HEK293T (cell line): ENCODE measurements around the gene PDE4DIP.
"Not testable (repeated sequence)": the region's sequence is repeated elsewhere in the genome, so short reads cannot be mapped to it uniquely, and the experiment has no call there.

ENCODE experiments used
- CTCF ChIA-PET: fragments of 350-600 bp; formaldehyde crosslinking; extraction: SDS; loops from one replicate; lab custom pipeline; 2021; ENCODE audit warnings: antibody characterized with exemption, inconsistent platforms; lab: Yijun Ruan, JAX
- POLR2A ChIA-PET: fragments of 350-600 bp; formaldehyde crosslinking; extraction: SDS; loops from one replicate; lab custom pipeline; 2020; ENCODE audit warnings: antibody characterized with exemption, inconsistent platforms; lab: Yijun Ruan, JAX
- DNase-seq: peaks from one replicate; pipeline ENCODE4 v3.0.0; 2012; ENCODE audit warnings: mixed read lengths; ENCODE audit errors: extremely low spot score

Gene PDE4DIP

DNA sequence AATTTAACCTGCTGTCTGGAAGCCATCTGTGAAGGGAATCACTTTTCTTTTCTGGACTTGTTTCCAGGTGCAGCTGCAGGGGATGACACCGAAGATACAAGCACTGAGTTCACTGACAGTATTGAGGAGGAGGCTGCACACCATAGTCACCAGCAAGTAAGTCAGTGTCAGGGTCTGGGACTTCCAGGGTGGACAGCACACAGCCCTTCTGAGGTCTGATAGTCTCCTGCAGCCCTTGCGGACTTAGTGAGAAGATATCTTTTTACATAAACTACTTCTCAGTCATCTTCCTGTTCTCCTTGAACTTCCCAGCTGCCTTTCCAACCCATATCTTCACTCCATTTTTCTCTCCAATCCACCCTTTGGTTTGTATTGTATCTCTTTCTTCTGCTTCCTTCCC is 147.6 kb downstream of the PDE4DIP start:
- CTCF ChIA-PET, DNase-seq, POLR2A ChIA-PET: not testable (repeated sequence)

- CTCF ChIA-PET, DNase-seq, POLR2A ChIA-PET: not testable (repeated sequence)
Measured at GRCh38 chr1:148992364-148992763, 148.1 kb downstream of the PDE4DIP start.

DNA sequence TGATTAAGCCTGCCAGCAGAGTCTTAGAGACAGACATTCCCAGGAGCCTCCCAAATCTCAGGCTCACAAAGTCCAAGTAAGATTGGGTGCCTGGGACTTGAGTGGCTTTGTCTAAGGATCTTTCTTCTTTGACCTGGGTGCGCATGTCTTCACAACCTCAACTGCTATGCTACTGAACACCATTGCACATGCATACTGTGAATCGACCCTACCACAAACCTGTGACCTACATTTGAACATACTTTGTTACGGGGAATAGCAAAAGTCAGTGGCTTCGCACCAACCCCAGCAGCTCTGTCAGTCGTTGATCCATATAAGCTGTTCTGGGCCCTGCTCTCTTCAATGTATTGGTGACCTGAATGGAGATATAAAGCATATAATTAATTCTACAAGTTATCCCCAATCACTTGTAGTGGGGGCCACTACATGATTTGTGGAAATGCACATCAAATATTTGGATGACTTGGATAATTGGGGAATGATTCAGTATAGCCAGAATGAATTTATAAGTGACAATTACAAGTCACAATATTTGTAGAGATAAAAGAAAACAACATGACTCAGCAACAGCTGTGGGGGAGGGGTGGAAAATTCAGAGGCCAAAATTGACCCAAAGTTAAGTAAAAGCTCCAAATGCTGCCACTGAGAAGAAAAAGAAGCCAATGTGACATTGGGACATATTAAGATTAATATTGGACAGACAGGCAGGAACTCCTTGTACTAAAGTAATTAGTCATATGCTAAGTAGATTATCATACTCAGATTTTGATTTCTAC is 152.4 kb downstream of the PDE4DIP start:
- POLR2A ChIA-PET, CTCF ChIA-PET, DNase-seq: not testable (repeated sequence)

DNA sequence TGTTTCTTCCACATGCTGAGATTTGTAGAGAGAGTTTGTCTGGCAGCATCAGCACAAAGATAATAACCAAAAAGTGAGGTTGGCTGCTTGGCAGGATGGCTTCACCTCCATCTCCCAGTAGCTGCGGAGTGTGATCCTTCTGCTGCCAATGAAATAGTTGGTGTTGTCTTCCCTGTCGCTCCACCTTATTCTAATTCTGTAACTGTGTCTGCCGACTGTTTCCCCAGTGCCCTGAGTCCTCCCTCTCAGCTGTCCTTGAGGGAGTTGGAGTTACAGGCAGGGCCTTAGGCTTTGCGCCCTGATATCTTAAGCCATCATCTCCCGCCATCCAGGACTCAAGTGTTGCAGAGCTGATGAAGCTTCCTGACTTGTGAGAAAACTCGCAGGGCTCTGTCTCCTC is 153.2 kb downstream of the PDE4DIP start:
- POLR2A ChIA-PET, CTCF ChIA-PET, DNase-seq: not testable (repeated sequence)

DNA sequence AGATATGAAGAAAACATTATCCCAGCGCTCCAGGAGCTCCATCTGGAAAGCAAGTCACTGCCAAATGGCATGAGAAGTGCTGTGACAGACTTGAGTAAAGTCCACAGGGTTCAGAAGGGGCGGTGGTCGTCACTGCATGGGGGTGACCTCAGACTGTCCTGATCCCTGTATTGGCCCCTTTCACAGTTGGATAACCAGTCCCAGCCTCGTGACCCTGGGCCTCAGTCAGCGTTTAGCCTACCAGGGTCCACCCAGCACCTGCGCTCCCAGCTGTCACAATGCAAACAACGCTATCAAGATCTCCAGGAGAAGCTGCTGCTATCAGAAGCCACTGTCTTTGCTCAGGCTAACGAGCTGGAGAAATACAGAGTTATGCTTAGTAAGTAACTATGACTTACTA is 158.4 kb downstream of the PDE4DIP start:
- POLR2A ChIA-PET, CTCF ChIA-PET, DNase-seq: not testable (repeated sequence)

- CTCF ChIA-PET, POLR2A ChIA-PET, DNase-seq: not testable (repeated sequence)
Measured at GRCh38 chr1:149008326-149008725, 164.1 kb downstream of the PDE4DIP start.

- DNase-seq, CTCF ChIA-PET: not testable (repeated sequence)
Measured at GRCh38 chr1:149008769-149009168, 164.5 kb downstream of the PDE4DIP start.

GRCh38 chr1:149009761-149010160 is 165.5 kb downstream of the PDE4DIP start:
- DNase-seq, POLR2A ChIA-PET, CTCF ChIA-PET: not testable (repeated sequence)

More at GRCh38 chr1:149008769-149009168, 164.5 kb downstream of the PDE4DIP start:
- POLR2A ChIA-PET: not testable (repeated sequence)

GRCh38 chr1:149012599-149012998 is 168.4 kb downstream of the PDE4DIP start:
- CTCF ChIA-PET, DNase-seq, POLR2A ChIA-PET: not testable (repeated sequence)

DNA sequence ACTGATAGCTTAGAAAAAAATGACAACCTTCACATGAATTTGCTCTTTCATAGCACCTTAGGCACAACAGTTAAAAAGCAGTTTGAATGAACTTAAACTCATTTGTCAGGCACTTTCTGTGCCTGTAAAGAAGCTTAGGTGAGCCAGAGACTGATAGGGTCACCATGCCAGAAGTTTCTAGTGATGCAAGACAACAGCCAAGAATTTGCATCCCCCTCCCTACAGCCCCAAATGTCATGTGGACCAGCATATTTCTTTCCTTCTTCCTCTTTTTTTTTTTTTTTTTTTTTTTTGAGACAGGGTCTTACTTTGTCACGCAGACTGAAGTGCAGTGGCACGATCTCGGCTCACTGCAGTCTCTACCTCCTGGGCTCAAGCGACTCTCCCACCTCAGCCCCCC is 169.3 kb downstream of the PDE4DIP start:
- CTCF ChIA-PET, DNase-seq, POLR2A ChIA-PET: not testable (repeated sequence)

GRCh38 chr1:149015522-149015921 is 171.3 kb downstream of the PDE4DIP start:
- DNase-seq, CTCF ChIA-PET, POLR2A ChIA-PET: not testable (repeated sequence)

GRCh38 chr1:149016626-149017025 is 172.4 kb downstream of the PDE4DIP start:
- CTCF ChIA-PET, DNase-seq, POLR2A ChIA-PET: not testable (repeated sequence)

DNA sequence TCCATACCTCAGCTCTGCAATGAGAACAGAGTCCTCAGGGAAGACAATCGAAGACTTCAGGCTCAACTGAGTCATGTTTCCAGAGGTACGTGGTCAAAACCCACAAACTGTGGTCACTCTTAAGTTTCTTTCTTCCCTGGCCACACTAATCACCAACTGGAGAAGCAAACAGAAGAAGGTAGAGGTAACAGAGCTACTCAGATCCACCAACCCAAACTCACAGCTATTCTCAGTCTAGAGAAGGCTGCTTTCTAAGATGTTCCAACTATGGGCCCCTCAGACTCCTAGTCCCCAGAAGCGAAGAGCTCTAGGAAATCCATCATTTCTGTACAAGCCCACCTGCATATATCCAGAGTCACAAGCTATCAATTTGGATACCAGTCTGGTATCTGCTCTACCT is 174.3 kb downstream of the PDE4DIP start:
- CTCF ChIA-PET, DNase-seq, POLR2A ChIA-PET: not testable (repeated sequence)

GRCh38 chr1:149024327-149024726 is 180.1 kb downstream of the PDE4DIP start:
- DNase-seq, POLR2A ChIA-PET, CTCF ChIA-PET: not testable (repeated sequence)

DNA sequence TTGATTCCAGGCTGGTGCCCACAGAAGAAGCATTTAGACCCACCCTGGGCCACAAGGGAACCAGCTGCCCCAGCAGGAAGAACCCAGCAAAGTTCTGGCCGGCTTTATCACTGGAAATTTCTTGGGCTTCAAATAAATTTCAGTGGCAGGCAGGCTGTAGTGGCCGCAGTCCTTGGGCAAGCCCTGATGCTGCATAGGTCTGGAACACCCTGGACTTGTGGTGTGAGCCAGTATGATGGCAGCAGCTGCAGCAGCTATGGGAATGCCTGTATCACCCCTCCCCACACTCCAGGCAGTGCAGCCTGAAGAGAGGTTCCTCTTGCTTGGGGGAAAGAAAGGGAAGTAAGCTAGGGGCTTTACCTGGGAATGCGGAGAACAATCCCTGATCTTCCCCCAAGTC is 189.7 kb downstream of the PDE4DIP start:
- POLR2A ChIA-PET, CTCF ChIA-PET: not testable (repeated sequence)

GRCh38 chr1:149043056-149043455 is 198.8 kb downstream of the PDE4DIP start:
- POLR2A ChIA-PET, DNase-seq, CTCF ChIA-PET: not testable (repeated sequence)

More for the DNA sequence above, 189.7 kb downstream of the PDE4DIP start:
- DNase-seq: not testable (repeated sequence)

DNA sequence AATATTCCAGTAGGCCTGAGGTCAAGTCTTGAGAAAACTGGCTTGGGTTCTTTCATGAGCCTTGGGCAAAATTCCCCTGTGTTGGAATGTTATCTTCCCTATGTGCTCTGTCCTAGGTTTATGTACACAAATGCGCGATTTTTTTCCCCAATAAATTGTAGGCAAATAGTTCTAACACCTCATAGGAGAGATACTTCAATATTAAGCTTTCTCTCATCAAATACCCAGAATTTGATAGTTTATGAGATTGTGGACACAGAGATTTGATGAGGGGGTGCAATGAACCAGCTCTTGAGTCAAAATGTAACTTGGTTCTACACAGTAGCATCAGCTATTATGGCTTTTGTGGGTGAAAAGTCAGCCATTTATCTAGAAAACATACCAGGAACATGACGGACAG is 220.4 kb downstream of the PDE4DIP start:
- DNase-seq, CTCF ChIA-PET, POLR2A ChIA-PET: not testable (repeated sequence)

GRCh38 chr1:149075505-149076127 is 231.4 kb downstream of the PDE4DIP start:
- CTCF ChIA-PET, DNase-seq, POLR2A ChIA-PET: not testable (repeated sequence)
